GM12878 (cell line): ENCODE measurements around the gene DMD. TPM values are rescaled to one million over a fixed set of nuclear protein-coding genes. Genes with fewer than 3 reads are reported as not detected.

Source experiments
- ATAC-seq: fragments of 200-7000 bp; cut with Tn5 transposase; 3 replicates; pipeline ENCODE4 v1.9.1; 2020; ENCODE audit warnings: mild to moderate bottlenecking, moderate library complexity
- BruUV-seq: library from RNA; stranded (reverse); fragments of 400-500 nt; replicated peaks from 2 replicates; lab custom pipeline; 2021; lab: Mats Ljungman, UMichigan
- CTCF ChIA-PET: fragments of 300-600 bp; sonication (Branson Sonifier 250); formaldehyde crosslinking; extraction: SDS; loops from one replicate; lab custom pipeline; 2021; ENCODE audit warnings: inconsistent platforms; lab: Yijun Ruan, JAX
- POLR2A ChIA-PET: fragments of 350-600 bp; formaldehyde crosslinking; extraction: SDS; loops from one replicate; lab custom pipeline; 2021; ENCODE audit warnings: inconsistent platforms; lab: Charles Lee
- RAD21 ChIA-PET: fragments of 300-600 bp; sonication (Branson Sonifier 250); formaldehyde crosslinking; loops from one replicate; lab custom pipeline; 2023; ENCODE audit warnings: antibody characterized with exemption; ENCODE audit not compliant: unreplicated experiment; lab: Charles Lee
- SMC1A ChIA-PET: fragments of 300-600 bp; sonication (Branson Sonifier 250); formaldehyde crosslinking; loops from one replicate; lab custom pipeline; 2023; ENCODE audit not compliant: unreplicated experiment, uncharacterized antibody; lab: Charles Lee
- DNase-seq: peaks from one replicate; pipeline ENCODE4 v3.0.0-alpha.2; 2011; ENCODE audit warnings: low read depth, low spot score
- FAIRE-seq: peaks from 3 replicates; lab custom pipeline; 2011; peaks lifted over from hg19 to GRCh38; lab: Jason Lieb, UNC
- H2AFZ ChIP-seq: 2 replicates; pipeline ENCODE4 v1.6.0; 2011; ENCODE audit warnings: low read depth, low read length, control low read depth; ENCODE audit not compliant: control insufficient read depth
- H3K27ac ChIP-seq: 2 replicates; pipeline ENCODE4 v1.5.1; 2011; ENCODE audit warnings: control low read depth; ENCODE audit not compliant: control insufficient read depth, insufficient read depth
- H3K27me3 ChIP-seq, 2 experiments: replicated peaks in 1 of 2; 2 replicates each; pipeline versions ENCODE4 v1.6.0 to v1.6.1; 2011; ENCODE audit warnings: low read length in 1 of 2; ENCODE audit not compliant: control insufficient read depth in 2 of 2, insufficient read depth in 2 of 2
- H3K36me3 ChIP-seq, 2 experiments: 2 replicates each; pipeline ENCODE4 v1.5.1; 2011; ENCODE audit warnings: low read length in 1 of 2; ENCODE audit not compliant: control insufficient read depth in 2 of 2, insufficient read depth in 2 of 2
- H3K4me1 ChIP-seq: 2 replicates; pipeline ENCODE4 v1.6.1; 2011; ENCODE audit warnings: mild to moderate bottlenecking, low read length, moderate library complexity, mixed read lengths; ENCODE audit not compliant: control insufficient read depth, insufficient read depth
- H3K4me2 ChIP-seq: 2 replicates; pipeline ENCODE4 v1.6.0; 2011; ENCODE audit warnings: control low read depth; ENCODE audit not compliant: control insufficient read depth, insufficient read depth
- H3K4me3 ChIP-seq: fragments of 200-600 bp; sonication (generic); 2 replicates; pipeline ENCODE4 v1.5.1; 2016
- H3K79me2 ChIP-seq: 2 replicates; pipeline ENCODE4 v1.6.0; 2011; ENCODE audit warnings: low read length; ENCODE audit not compliant: control insufficient read depth, insufficient read depth
- H3K9ac ChIP-seq: 2 replicates; pipeline ENCODE4 v1.8.0; 2011; ENCODE audit warnings: low read length, control low read depth, mixed read lengths; ENCODE audit not compliant: control insufficient read depth, insufficient read depth
- H3K9me3 ChIP-seq: replicated peaks from 3 replicates; pipeline ENCODE4 v1.5.1; 2011; ENCODE audit warnings: mild to moderate bottlenecking, low read length; ENCODE audit not compliant: control insufficient read depth, insufficient read depth
- H4K20me1 ChIP-seq: 2 replicates; pipeline ENCODE4 v1.6.0; 2011; ENCODE audit not compliant: control insufficient read depth, insufficient read depth
- BRCA1 ChIP-seq: IDR thresholded peaks from 2 replicates; pipeline ENCODE4 v1.6.1; 2011; ENCODE audit warnings: low read depth, low read length, improper control_type of control experiment
- CHD1 ChIP-seq: IDR thresholded peaks from 2 replicates; pipeline ENCODE4 v1.6.1; 2012; ENCODE audit warnings: low read depth, low read length, improper control_type of control experiment
- CREB1 ChIP-seq: IDR thresholded peaks from 2 replicates; pipeline ENCODE4 v1.6.1; 2012; ENCODE audit warnings: low read depth, mild to moderate bottlenecking, inconsistent platforms
- EGR1 ChIP-seq, 2 experiments: IDR thresholded peaks; 1 replicate in 1 of 2; 2 replicates in 1 of 2; pipeline ENCODE4 v1.6.1; 2011 to 2012; ENCODE audit warnings: low read depth in 2 of 2, low read length in 2 of 2, borderline replicate concordance in 1 of 2, mild to moderate bottlenecking in 1 of 2, moderate library complexity in 1 of 2
- GATAD2B ChIP-seq: fragments of 450-650 bp; conservative IDR thresholded peaks from 2 replicates; pipeline ENCODE4 v1.6.1; 2017; ENCODE audit warnings: low read depth, mild to moderate bottlenecking, moderate library complexity
- NFYB ChIP-seq: IDR thresholded peaks from 2 replicates; pipeline ENCODE4 v1.6.1; 2011; ENCODE audit warnings: low read depth, mild to moderate bottlenecking, low read length, improper control_type of control experiment, moderate library complexity; ENCODE audit not compliant: insufficient read depth
- PAX5 ChIP-seq: IDR thresholded peaks from 2 replicates; pipeline ENCODE4 v1.6.1; 2011; ENCODE audit warnings: low read depth, low read length, borderline replicate concordance
- PML ChIP-seq: IDR thresholded peaks from 2 replicates; pipeline ENCODE4 v1.6.1; 2012; ENCODE audit warnings: low read length, inconsistent platforms
- SMARCA5 ChIP-seq: fragments of 450-650 bp; IDR thresholded peaks from 2 replicates; pipeline ENCODE4 v1.6.1; 2017; ENCODE audit warnings: mild to moderate bottlenecking
- TARDBP ChIP-seq: IDR thresholded peaks from 2 replicates; pipeline ENCODE4 v1.6.1; 2016; ENCODE audit warnings: borderline replicate concordance
- ZNF384 ChIP-seq: IDR thresholded peaks from 2 replicates; pipeline ENCODE4 v1.6.1; 2012; ENCODE audit warnings: low read depth, mild to moderate bottlenecking, low read length, improper control_type of control experiment, borderline replicate concordance
- WGBS: methylation state at CpG from one replicate; pipeline ENCODE4 v1.1.6; 2016; ENCODE audit warnings: low lambda C conversion rate; ENCODE audit not compliant: insufficient replicate concordance, insufficient coverage; ENCODE audit errors: missing lambda C conversion rate; 5-methylcytosine and 5-hydroxymethylcytosine counted together
- in situ Hi-C: fragments of 300-500 bp; cut with MboI; formaldehyde crosslinking; loops from 9 replicates; pipeline ENCODE4 v1.14.3; 2018; ENCODE audit warnings: mixed read lengths
- intact Hi-C: fragments of 100-400 bp; cut with micrococcal nuclease; formaldehyde crosslinking; loops from one replicate; pipeline ENCODE4 v1.14.2; 2022; ENCODE audit not compliant: unreplicated experiment
- polyA plus RNA-seq, 11 experiments: library from polyadenylated mRNA; depleted of rRNA in 4 of 11; unstranded in 6 of 11; stranded (reverse) in 5 of 11; fragments of >200 nt; fragmentation: Nextera tagmentation in 4 of 11; fragmentation: Illumina TruSeq in 1 of 11; extraction: Ambion mirVana in 4 of 11; extraction: Trizol in 1 of 11; gene quantifications; 1 replicate in 1 of 11; 2 replicates in 10 of 11; pipeline versions ENCODE4 v1.2.1 to v1.2.3, GENCODE V29; 2011 to 2016; ENCODE audit warnings: inconsistent platforms in 2 of 11, missing spikeins in 2 of 11, low read depth in 1 of 11
- total RNA-seq, 4 experiments: library from RNA; depleted of rRNA in 3 of 4; stranded (reverse); fragments of >200 nt in 3 of 4; fragmentation: Illumina TruSeq in 1 of 4; extraction: Trizol in 1 of 4; gene quantifications; 2 replicates each; pipeline versions ENCODE4 v1.2.1 to v1.2.3, GENCODE V29; 2013 to 2021
- TF ChIP-seq, protein P1 (sequence below): IDR thresholded peaks from 2 replicates; pipeline ENCODE4 v1.6.1; 2012; ENCODE audit warnings: low read depth, low read length, improper control_type of control experiment
- TF ChIP-seq, protein P2 (sequence below): fragments of 450-650 bp; IDR thresholded peaks from 2 replicates; pipeline ENCODE4 v1.6.1; 2017; ENCODE audit warnings: mild to moderate bottlenecking
- TF ChIP-seq, protein P3 (sequence below), 3 experiments: IDR thresholded peaks in 2 of 3; conservative IDR thresholded peaks in 1 of 3; 2 replicates each; pipeline ENCODE4 v1.5.1; 2011; ENCODE audit warnings: low read depth in 3 of 3, low read length in 3 of 3, mild to moderate bottlenecking in 3 of 3, control low read depth in 2 of 3, moderate library complexity in 2 of 3, inconsistent platforms in 1 of 3, mixed read lengths in 1 of 3; ENCODE audit not compliant: control insufficient read depth in 2 of 3, insufficient read depth in 1 of 3; ENCODE audit errors: extremely low read depth in 1 of 3

The DMD gene
- total and polyA plus RNA-seq, 10 of the 15 experiments (the other 5 are each of a cell fraction or from before 2014, with no cell fraction given): 1.4 to 24.3 (median 4.3) TPM

DNA sequence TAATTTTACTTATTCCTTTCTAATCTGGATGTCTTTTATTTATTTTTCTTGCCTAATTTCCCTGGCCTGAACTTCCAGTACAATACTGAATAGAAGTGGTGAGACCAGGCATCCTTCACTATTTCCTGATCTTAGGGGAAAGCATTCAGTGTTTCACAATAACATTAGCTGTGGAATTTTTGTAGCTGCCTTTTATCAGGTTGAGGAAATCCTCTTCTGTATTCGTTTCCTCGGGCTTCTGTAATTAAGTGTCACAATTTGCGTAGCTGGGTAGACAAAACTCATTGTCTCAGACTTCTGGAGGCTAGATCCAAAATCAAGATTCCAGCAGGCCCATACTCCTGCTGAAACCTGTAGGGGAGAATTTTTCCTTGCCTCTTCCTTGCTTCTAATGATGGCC, 1541.1 kb downstream of the DMD start:
- no peaks in the 10 kb centered on the region for H3K9me3 ChIP-seq
- no TSS peak for BruUV-seq
- SMC1A ChIA-PET: interaction anchor here (1.1 to 1.6 kb wide), 2 partner anchors 10 to 12 kb away, joined by 4 to 6 read pairs; no protein-coding TSS in a partner anchor
- in situ Hi-C loops: no loop called here
- TF ChIP-seq, protein P1, sequence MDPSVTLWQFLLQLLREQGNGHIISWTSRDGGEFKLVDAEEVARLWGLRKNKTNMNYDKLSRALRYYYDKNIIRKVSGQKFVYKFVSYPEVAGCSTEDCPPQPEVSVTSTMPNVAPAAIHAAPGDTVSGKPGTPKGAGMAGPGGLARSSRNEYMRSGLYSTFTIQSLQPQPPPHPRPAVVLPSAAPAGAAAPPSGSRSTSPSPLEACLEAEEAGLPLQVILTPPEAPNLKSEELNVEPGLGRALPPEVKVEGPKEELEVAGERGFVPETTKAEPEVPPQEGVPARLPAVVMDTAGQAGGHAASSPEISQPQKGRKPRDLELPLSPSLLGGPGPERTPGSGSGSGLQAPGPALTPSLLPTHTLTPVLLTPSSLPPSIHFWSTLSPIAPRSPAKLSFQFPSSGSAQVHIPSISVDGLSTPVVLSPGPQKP: no peak
- TF ChIP-seq, protein P2, sequence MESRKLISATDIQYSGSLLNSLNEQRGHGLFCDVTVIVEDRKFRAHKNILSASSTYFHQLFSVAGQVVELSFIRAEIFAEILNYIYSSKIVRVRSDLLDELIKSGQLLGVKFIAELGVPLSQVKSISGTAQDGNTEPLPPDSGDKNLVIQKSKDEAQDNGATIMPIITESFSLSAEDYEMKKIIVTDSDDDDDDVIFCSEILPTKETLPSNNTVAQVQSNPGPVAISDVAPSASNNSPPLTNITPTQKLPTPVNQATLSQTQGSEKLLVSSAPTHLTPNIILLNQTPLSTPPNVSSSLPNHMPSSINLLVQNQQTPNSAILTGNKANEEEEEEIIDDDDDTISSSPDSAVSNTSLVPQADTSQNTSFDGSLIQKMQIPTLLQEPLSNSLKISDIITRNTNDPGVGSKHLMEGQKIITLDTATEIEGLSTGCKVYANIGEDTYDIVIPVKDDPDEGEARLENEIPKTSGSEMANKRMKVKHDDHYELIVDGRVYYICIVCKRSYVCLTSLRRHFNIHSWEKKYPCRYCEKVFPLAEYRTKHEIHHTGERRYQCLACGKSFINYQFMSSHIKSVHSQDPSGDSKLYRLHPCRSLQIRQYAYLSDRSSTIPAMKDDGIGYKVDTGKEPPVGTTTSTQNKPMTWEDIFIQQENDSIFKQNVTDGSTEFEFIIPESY: no peak
- TF ChIP-seq, protein P3, sequence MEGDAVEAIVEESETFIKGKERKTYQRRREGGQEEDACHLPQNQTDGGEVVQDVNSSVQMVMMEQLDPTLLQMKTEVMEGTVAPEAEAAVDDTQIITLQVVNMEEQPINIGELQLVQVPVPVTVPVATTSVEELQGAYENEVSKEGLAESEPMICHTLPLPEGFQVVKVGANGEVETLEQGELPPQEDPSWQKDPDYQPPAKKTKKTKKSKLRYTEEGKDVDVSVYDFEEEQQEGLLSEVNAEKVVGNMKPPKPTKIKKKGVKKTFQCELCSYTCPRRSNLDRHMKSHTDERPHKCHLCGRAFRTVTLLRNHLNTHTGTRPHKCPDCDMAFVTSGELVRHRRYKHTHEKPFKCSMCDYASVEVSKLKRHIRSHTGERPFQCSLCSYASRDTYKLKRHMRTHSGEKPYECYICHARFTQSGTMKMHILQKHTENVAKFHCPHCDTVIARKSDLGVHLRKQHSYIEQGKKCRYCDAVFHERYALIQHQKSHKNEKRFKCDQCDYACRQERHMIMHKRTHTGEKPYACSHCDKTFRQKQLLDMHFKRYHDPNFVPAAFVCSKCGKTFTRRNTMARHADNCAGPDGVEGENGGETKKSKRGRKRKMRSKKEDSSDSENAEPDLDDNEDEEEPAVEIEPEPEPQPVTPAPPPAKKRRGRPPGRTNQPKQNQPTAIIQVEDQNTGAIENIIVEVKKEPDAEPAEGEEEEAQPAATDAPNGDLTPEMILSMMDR (IDR thresholded peaks at IDR 0.05 in 2 of 3, conservative IDR thresholded peaks at IDR 0.05 in 1 of 3; ENCODE audit: control insufficient read depth in 2 of 3, extremely low read depth in 1 of 3, insufficient read depth in 1 of 3, low read depth in 3 of 3, low read length in 3 of 3): no peak
- no peak for TF ChIP-seq ZNF384
- TF ChIP-seq BRCA1: no peak
- TF ChIP-seq TARDBP: no peak
- no peak for TF ChIP-seq PML
- no peak for TF ChIP-seq EGR1 (IDR thresholded peaks at IDR 0.05; ENCODE audit: borderline replicate concordance in 1 of 2, low read depth in 2 of 2, low read length in 2 of 2)
- no peak for TF ChIP-seq PAX5
- no peak for TF ChIP-seq CHD1
- TF ChIP-seq GATAD2B: no peak
- TF ChIP-seq NFYB: no peak
- no peak for TF ChIP-seq SMARCA5
- TF ChIP-seq CREB1: no peak
- no peaks in the 10 kb centered on the region for H3K79me2 ChIP-seq
- CTCF ChIA-PET: no interaction called here
- no peak overlapping the region for H3K4me2 ChIP-seq
- no peaks in the 10 kb centered on the region for H4K20me1 ChIP-seq
- RAD21 ChIA-PET: no interaction called here
- H2AFZ ChIP-seq: no peak overlapping the region
- no peaks in the 10 kb centered on the region for H3K36me3 ChIP-seq
- POLR2A ChIA-PET: no interaction called here
- 3% methylated on average over 3 of the region's 3 CpGs for WGBS
- intact Hi-C loops: no loop called here
- FAIRE-seq (no peak), ATAC-seq (no peak), DNase-seq (no peak)
- H3K27me3 ChIP-seq: no peaks in the 10 kb centered on the region
- no peak overlapping the region for H3K9ac ChIP-seq
- H3K4me1 ChIP-seq: no peaks in the 10 kb centered on the region
- H3K4me3 ChIP-seq: no peak overlapping the region
- no peak overlapping the region for H3K27ac ChIP-seq
